HG02798 (cell line): ENCODE measurements around the gene TOP3B.

ENCODE experiments used
- ATAC-seq: cut with Tn5 transposase; IDR thresholded peaks from one replicate; pipeline ENCODE4 v1.9.1; 2021; ENCODE audit warnings: mild to moderate bottlenecking; ENCODE audit not compliant: unreplicated experiment, poor library complexity

Gene TOP3B

DNA sequence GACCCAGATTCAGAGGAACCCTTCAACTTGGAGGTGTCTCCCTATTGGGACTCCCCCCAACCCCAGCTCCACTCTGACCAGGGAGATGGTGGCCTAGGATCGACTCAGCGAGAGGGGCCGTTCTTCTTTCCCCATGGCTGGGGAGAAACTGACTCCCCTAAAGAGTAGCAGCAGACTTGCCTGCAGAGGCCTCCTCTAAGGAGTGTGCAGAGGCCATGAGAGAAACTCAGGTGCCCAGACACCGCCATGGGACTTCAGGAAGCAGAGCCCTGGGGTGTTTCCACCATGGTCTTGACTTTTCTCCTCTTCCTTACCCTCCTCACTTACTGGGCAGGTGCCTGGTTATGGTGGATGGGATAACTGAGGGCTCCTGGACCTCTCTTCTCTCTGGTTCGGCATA is 2.6 kb upstream of the TOP3B start:
- ATAC-seq, result no peak

DNA sequence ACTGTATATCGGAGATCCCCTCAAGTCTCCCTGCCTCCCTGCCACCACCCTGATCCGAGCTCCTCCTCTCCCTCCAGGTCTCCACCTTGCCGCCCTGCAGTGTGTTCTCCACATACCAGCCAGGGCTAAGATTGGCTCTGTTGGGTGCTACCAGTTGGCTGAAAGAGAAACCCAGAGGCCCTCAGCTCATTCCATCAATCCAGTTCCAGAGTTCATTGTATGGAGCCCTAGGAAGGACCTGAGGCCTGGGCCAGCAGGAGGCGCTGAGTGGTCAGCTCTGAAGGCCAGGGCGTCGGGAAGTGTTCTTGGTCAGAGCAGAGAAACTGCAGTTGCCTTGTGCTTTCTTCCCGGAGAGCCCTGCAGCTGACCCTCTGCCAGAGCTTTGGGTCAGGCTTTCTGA is 2.2 kb upstream of the TOP3B start:
- ATAC-seq, result no peak

- ATAC-seq, result no peak
Observed at GRCh38 chr22:21981874-21982273, 713 bp downstream of the TOP3B start.

GRCh38 chr22:21980547-21980946 is 2.0 kb downstream of the TOP3B start:
- no peak for ATAC-seq

DNA sequence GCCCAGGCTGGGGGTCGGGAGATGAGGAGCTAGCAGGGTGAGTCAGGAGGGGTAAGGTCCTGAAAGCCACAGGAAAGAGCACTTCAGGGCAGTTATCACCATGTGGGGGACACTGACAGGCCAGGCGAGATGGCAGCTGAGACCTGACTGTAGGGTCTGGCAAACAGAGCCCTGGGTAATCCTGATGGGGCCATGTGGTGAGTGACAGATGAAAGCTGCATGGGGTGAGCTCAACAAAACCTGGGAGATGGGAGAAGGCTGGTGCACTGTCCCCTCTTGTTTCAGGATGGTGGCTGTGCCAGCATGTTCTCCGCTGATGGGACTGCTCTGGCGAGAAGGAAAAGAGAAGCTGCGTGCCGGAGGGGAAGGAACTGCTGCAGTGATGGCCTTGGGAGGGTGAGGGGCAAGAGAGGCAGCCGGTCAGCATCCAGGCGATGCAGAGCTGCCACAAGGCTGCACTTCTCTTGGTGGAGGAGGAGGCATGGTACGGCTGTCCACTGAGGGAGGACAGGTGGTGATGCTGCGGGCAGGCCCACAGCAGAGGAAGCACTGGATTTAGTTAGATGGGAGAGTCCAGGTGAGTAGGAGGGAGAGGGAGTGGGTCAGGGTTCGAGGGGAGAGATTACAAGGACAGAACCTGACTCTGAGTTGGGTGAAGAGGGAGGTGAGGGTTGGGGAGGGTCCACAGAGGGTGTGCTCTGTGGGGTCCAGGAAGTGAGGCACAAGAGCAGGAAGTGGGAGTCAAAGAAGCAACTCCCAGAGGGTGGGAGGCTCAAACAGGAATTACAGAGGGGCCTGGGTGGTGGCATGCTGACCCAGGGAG is 3.8 kb downstream of the TOP3B start:
- ATAC-seq, result no peak

- ATAC-seq, result no peak
Observed at GRCh38 chr22:21977814-21978213, 4.8 kb downstream of the TOP3B start.

- ATAC-seq, result no peak
Observed at GRCh38 chr22:21975854-21976345, 6.7 kb downstream of the TOP3B start.

- no peak for ATAC-seq
Observed at GRCh38 chr22:21975273-21975672, 7.3 kb downstream of the TOP3B start.

- no peak for ATAC-seq
Observed at GRCh38 chr22:21974058-21974649, 8.4 kb downstream of the TOP3B start.

DNA sequence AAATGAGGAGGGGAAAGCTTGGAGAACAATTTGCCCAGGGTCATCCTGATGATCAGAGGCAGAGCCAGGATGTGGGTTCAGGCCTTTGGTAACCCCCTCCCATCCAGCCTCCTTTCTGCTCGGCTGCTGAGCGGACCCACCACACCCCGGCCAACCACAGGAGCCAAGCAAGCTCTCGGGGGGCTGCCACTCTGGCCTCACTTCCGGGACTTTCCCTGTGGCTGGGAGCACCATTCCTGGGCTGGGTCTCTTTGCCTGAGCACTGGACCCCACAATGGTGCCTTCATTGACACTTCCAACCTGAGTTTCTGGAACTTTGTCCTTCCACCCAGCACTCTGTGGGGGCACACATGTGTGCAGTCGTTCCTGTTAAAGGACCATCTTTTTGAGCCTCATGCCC is 9.8 kb downstream of the TOP3B start:
- no peak for ATAC-seq

DNA sequence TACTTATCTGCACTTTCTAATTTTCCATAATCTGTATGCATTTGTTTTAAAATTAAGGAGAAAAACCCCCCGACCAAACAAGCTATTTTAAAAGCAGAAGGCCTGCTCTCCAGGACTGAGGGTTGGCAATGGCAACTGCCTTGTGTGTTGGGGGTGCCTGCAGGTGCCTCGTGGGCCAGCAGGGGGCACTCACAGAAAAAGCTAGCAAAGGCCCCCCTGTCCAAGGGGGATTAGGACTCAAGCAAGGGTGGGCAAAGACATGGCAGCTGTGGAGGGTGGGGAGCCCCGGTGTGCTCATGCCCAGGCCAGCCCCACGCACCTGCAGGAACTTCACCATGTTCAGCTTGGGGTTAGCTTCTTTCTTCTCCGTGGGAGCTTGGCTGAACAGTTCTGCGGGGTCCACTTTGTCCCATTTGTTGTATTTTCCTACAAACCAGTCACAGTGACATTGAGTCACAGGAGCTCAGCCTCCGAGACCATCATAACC is 10.3 kb downstream of the TOP3B start:
- ATAC-seq, result no peak

- ATAC-seq, result no peak
Observed at GRCh38 chr22:21971858-21972275, 10.7 kb downstream of the TOP3B start.

- ATAC-seq, result no peak
Observed at GRCh38 chr22:21970800-21971617, 11.6 kb downstream of the TOP3B start.

- no peak for ATAC-seq
Observed at GRCh38 chr22:21970037-21970799, 12.4 kb downstream of the TOP3B start.

- no peak for ATAC-seq
Observed at GRCh38 chr22:21968452-21969129, 14.0 kb downstream of the TOP3B start.

DNA sequence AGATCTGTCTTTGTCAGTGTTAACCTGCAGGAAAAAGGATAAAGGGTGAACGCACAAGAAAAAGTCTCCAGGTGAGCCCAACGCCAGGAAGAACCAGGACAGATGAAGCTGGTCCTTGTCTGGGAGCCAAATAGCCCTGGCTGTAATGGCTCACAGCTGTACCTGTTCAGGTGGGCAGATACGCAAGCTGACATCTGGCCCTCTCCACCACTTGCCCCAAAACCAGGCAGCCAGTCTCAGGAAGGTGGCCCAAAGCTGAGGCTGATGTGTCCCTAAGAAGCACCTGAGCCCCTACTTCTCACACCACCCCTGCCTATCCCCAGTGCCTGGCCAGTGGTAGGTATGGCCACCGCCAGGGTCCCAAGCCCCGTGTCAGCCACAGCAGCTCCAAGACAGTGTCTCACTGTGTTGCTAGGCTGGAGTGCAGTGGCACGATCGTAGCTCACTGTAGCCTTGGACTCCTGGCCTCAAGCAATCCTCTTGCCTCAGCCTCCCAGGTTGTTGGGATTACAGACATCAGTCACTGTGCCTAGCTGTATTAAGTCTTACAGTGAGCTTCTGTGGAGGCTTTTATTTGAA is 14.8 kb downstream of the TOP3B start:
- no peak for ATAC-seq

DNA sequence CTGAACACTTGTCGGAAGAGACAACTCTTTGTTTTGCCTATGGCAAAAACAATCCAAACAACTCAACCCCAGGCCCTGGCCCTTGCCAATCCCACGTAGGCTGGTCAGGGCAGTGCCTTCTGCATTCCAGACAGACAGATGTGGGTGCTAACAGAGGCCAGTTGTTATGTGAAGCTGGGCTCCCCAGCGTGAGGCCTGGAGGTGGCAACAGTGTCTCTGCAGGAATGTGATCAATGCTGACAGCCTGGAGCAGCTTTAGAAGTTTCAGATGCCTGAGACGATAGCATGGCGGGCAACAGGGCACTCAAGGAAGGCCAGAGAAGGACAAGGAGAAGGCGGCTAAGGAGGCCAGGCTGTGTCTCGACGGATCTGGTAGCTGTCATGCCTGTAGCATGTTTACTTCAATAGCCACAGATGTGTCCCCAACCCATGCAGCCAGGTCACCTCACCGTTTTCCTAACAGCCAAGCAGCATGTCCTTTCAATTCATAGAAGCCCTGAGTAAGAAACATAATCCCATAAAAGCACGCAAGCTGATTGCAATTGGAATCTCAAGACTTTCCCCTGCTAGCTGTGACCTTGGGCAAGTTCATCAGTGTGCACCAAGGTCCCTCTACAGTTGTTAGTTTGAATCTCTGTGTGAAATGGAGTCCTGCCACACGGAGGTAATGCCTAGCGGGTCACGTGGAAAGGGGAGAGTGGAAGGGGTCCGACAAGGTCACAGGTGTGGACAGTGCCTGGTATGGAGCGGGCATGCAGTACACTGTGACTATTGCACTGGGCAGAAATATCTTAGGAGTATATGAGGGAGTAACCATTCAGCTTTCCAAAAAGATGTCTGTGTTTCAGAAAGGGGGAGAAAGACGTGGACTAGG is 15.7 kb downstream of the TOP3B start:
- ATAC-seq, result no peak

- ATAC-seq, result no peak
Observed at GRCh38 chr22:21965762-21966288, 16.8 kb downstream of the TOP3B start.
